ENCODE measurements around the gene ABCA4. TPM values are rescaled to one million over a fixed set of nuclear protein-coding genes. Genes with fewer than 3 reads are reported as not detected.

The ABCA4 gene
- total RNA-seq, 1 experiment from 2014 or later: 0.11 TPM

DNA sequence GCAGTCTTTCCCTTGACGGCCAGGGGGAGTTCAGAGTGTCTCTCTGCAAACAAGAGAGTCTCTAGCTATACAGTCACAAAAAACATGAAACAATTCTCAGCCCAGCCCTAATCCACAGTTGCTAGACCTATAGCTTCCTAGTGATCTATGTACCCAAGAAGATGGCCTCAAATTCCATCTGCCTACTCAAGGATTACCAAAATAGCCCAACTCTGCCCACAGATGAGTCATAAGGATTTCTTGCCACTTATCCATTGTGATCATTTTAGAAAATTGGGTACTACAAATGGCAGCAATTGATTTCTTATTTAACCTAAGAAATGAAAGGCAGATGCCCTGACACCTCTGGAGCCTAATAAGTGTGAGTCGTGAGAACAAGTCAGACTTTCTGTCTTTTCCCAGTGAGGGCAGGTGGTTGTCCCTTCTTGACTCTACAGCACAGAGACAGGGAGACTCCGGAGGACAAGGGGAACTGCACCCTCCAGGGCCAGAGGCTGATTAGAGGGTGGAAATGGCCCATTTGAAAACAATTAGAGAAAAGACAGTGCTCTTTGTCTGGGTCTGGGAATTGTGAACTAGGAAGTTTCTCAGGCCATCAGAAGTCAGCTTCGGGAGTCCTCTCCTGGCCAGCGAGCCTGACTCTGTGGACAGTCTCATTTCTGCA, 65.4 kb downstream of the ABCA4 start:
- Histone ChIP-seq H3K4me1 (replicated peaks) (peaks cover 12% of the 10 kb centered on the region), H3K9me3 (replicated peaks) (no peaks in the 10 kb centered on the region), H3K4me3 (no peak overlapping the region), H3K27ac (no peak overlapping the region), H3K36me3 (no peaks in the 10 kb centered on the region), H3K27me3 (replicated peaks) (no peaks in the 10 kb centered on the region)
- DNase-seq (ENCODE audit: low read depth in 1 of 2, low spot score in 2 of 2): no peak

DNA sequence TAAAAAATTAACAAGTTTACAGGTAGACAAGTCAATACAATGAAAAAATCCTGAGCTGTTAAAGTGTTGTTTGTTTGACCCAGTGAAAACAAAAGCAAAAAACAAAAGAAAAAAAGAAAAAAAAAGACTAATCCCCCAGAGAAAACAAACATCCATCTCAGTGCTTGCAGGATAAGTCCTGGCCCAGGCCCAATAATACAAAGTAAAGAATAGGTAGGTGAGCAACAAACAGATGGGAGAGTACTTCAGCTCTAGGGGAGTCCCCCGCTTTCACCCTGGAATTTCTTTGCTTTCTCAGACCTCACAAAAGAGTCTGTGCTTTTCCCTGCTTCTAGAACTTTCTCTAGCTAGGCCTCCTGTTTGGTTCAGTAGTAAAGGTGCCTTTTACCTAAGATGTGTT, 70.3 kb downstream of the ABCA4 start:
- Histone ChIP-seq H3K9me3 (replicated peaks) (no peaks in the 10 kb centered on the region), H3K4me3 (no peak overlapping the region), H3K27ac (no peak overlapping the region), H3K27me3 (replicated peaks) (no peaks in the 10 kb centered on the region), H3K36me3 (0 out of 2 replicates have a peak, but pooled peaks cover 2% of the 10 kb centered on the region), H3K4me1 (replicated peaks) (peaks cover 40% of the 10 kb centered on the region)
- DNase-seq (ENCODE audit: low read depth in 1 of 2, low spot score in 2 of 2): no peak

DNA sequence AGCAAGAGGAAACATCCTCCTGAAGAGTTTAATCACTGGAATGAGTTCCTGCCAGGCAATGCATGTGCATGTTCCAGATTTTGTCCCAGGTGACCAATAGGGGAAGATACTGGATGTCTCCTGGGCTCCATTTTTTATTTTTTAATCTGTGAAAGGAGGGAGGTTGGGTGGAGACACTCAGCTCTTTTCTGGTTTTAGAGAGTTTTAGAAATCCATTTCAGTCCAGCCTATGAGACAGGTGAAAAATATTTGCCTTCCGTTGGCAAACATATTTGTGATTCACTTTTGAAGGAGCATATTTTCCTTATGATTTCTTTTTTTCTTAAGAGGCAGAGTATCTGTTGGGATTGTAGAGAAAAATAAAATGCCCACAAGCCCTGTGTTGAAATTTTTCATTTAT, 70.7 kb downstream of the ABCA4 start:
- Histone ChIP-seq H3K9me3 (replicated peaks) (no peaks in the 10 kb centered on the region), H3K27ac (no peak overlapping the region), H3K36me3 (0 out of 2 replicates have a peak, but pooled peaks cover 2% of the 10 kb centered on the region), H3K4me3 (no peak overlapping the region), H3K27me3 (replicated peaks) (no peaks in the 10 kb centered on the region), H3K4me1 (replicated peaks) (peaks cover 40% of the 10 kb centered on the region)
- DNase-seq (ENCODE audit: low read depth in 1 of 2, low spot score in 2 of 2): no peak

DNA sequence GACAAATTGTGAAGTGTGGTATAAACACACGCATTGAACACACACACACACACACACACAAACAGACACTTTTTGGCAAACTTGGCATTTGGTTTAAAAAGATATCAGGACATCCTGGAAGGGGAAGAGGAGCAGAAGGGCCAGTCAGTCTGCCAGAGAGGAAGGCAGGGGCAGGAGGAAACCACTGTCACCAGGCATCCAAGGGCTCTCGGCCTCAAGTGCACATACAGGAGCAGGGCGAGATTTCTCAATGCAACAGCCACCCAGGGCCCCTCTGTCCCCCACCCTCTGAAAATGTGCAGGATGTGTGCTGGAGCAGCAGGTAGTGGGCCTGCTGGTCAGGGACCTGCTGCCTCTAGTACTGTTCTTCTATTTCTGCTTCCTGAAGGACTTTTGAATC, 71.2 kb downstream of the ABCA4 start:
- Histone ChIP-seq H3K27me3 (replicated peaks) (no peaks in the 10 kb centered on the region), H3K36me3 (0 out of 2 replicates have a peak, but pooled peaks cover 2% of the 10 kb centered on the region), H3K4me1 (replicated peaks) (peaks cover 40% of the 10 kb centered on the region), H3K4me3 (no peak overlapping the region), H3K9me3 (replicated peaks) (no peaks in the 10 kb centered on the region), H3K27ac (no peak overlapping the region)
- no peak for DNase-seq (ENCODE audit: low read depth in 1 of 2, low spot score in 2 of 2)

DNA sequence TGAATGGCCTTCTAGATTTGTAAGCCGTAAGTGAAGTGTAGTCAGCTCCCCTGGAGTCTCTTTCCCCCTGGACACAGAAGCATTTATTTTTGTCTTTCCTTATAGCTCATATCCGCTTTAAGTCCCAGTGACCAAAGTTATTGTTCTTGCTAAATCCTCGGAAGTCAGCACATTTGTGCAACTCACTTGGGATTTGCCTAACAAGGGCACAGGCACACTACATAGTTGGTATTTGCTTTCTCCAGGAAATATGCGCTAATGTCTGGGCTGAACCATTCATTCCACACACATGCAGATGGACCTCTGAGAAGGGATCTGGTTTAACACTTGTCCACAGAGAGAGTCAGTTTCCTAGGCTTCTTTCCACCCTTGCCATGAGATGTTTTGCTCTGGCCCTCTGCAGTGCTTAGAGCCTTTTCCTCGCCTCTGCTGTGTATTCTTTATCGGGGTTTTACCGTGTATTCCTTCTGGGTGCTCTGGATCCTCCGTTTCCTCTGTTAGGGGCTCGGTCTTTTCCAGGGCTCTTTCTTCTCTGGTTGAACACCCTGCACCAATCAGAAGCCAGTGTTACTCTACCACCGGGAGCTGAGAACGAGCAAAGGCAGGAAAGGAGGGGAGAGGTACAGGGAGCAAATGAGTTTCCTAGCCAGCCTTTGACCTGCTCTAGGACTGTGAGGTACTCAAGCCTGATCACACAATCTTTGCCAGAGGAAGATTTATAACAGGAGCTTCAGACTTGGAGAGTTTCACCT, 72.4 kb downstream of the ABCA4 start:
- Histone ChIP-seq H3K27ac (peak overlapping the region; percentile 76), H3K4me1 (replicated peaks) (peaks cover 40% of the 10 kb centered on the region), H3K27me3 (replicated peaks) (no peaks in the 10 kb centered on the region), H3K36me3 (0 out of 2 replicates have a peak, but pooled peaks cover 2% of the 10 kb centered on the region), H3K9me3 (replicated peaks) (no peaks in the 10 kb centered on the region), H3K4me3 (no peak overlapping the region)
- peak; percentile 62 to 71 for DNase-seq (ENCODE audit: low read depth in 1 of 2, low spot score in 2 of 2)

DNA sequence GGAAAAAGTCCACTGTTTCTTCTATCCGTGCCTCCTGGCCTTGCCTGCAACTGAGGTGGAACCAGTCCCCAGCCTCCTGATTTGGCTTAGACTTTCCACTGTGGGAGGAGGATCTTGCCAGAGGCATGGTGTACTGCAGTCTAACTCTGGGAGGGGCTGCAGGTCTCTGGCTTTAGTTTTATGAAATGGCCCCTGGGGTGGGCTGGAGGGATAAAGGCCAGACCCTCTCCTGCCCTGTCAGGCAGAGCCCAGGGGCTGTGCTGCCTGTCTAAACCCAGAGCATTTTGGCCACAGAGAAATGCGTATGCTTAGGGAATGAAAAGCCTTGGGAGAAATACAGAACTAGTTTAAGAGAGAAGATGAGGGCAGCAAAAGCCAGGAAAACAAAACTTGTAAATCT, 73.0 kb downstream of the ABCA4 start:
- Histone ChIP-seq H3K4me1 (replicated peaks) (peaks cover 40% of the 10 kb centered on the region), H3K27ac (peak overlapping the region; percentile 76), H3K4me3 (no peak overlapping the region), H3K27me3 (replicated peaks) (no peaks in the 10 kb centered on the region), H3K9me3 (replicated peaks) (no peaks in the 10 kb centered on the region), H3K36me3 (0 out of 2 replicates have a peak, but pooled peaks cover 2% of the 10 kb centered on the region)
- no peak for DNase-seq (ENCODE audit: low read depth in 1 of 2, low spot score in 2 of 2)

DNA sequence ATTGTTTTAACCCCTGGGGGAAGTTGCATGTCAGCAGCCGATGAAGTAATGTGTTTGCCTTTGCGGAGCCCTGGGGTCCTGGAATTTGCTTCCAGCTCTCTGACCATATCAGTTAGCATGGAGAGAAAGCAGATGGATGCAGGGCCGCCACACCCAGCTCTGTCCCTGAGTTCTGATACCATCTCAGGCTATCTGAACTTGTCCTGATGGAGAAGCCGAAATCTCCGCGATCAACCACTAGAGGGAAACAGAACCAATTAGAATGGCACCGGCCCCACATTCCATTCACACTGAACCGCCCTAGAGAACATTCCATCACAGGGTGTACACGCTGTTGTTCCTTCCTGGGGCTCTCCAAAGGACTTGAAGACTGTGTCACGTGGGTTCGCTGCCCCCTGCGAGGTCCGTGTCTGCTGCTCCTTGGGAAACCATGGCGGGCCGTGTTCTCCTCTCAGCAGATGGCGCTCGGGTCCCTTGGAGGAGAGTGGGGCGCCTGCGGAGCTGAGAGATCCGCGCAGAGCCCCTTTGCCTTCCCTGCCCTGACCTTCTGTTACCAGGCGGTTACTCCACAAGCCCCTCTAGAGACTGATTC, 75.4 kb downstream of the ABCA4 start:
- H3K4me1 ChIP-seq (replicated peaks): peaks cover 37% of the 10 kb centered on the region
- H3K4me3 ChIP-seq: no peak overlapping the region
- H3K36me3 ChIP-seq: 0 out of 2 replicates have a peak, but pooled peaks cover 2% of the 10 kb centered on the region
- no peaks in the 10 kb centered on the region for H3K9me3 ChIP-seq (replicated peaks)
- H3K27me3 ChIP-seq (replicated peaks): no peaks in the 10 kb centered on the region
- peak; percentile 75 to 91 for DNase-seq (ENCODE audit: low read depth in 1 of 2, low spot score in 2 of 2)
- peak overlapping the region; percentile 79 for H3K27ac ChIP-seq

DNA sequence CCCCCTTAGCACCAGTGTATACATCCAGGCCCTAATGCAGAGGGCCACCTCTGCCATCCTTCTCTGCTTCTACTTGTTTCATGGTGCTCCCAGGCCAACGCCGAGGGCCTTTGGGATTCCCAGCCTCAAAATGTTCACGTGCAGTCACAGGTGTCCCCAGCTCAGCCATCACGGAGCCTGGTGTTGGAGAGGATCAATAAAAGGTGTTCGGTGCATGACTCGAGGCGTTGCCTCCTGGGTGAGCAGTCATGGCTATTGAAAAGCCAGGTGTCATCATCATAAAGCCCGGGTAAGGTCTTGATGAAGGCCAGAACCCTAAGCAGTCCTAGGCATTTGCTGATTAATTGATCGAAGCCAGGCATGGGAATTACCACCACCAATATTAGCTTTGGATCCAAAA, 76.1 kb downstream of the ABCA4 start:
- no peak overlapping the region for H3K4me3 ChIP-seq
- H3K27me3 ChIP-seq (replicated peaks): no peaks in the 10 kb centered on the region
- peaks cover 38% of the 10 kb centered on the region for H3K4me1 ChIP-seq (replicated peaks)
- H3K27ac ChIP-seq: no peak overlapping the region
- H3K9me3 ChIP-seq (replicated peaks): no peaks in the 10 kb centered on the region
- H3K36me3 ChIP-seq: 0 out of 2 replicates have a peak, but pooled peaks cover 2% of the 10 kb centered on the region
- no peak for DNase-seq (ENCODE audit: low read depth in 1 of 2, low spot score in 2 of 2)

DNA sequence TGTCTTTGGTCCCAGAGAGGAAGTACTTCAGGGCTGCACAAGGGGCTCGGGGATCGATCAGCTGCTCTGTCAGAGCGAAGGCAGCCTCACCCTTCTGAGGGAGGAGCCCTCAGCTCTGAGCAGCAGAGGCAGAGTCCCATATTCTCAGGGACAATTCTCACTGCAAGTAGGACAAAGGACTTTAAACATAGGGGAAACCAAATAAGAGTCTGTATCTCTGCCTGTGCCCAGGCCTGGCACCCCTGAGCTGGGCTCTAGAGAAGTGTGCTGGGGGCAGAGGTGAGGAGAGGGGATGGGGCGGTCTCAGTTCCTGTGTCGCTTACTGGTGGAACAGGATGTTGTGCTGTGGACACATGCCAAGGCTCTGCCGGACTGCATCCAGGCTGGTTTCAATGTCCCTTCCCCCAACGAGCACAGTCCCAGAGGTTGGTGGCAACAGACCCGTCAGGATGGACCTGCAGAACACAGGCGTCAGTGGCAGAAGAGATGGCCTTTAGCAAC, 76.6 kb downstream of the ABCA4 start:
- no peaks in the 10 kb centered on the region for H3K27me3 ChIP-seq (replicated peaks)
- H3K4me3 ChIP-seq: no peak overlapping the region
- no peak for DNase-seq (ENCODE audit: low read depth in 1 of 2, low spot score in 2 of 2)
- 0 out of 2 replicates have a peak, but pooled peaks cover 2% of the 10 kb centered on the region for H3K36me3 ChIP-seq
- H3K9me3 ChIP-seq (replicated peaks): no peaks in the 10 kb centered on the region
- no peak overlapping the region for H3K27ac ChIP-seq
- peaks cover 39% of the 10 kb centered on the region for H3K4me1 ChIP-seq (replicated peaks)

DNA sequence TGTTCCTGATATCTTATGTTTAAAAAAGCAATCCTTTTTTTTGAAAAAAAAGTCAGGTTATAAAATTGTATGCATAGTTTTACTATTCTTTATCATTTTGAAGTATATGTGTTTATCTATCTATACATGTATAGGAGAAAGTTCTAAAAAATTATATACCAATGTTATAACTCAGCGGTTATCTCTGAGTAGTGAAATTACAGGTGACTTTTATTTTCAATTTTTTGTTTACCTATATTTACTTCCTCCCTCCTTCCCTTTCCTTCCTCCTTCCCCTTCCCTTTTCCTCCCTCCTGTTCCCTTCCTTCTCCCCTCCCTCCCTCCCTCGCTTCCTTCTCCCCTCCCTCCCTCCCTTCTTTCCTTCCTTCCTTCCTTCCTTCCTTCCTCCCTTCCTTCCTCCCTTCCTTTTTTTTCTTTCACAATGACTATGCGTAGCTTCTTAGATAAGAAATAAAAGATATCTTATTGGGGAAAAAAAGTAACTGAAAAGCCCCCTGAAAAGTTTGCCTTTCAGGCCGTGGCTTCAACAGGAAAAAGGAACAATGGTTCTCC, 77.1 kb downstream of the ABCA4 start:
- DNase-seq (ENCODE audit: low read depth in 1 of 2, low spot score in 2 of 2): no peak
- Histone ChIP-seq H3K27me3 (replicated peaks) (no peaks in the 10 kb centered on the region), H3K27ac (no peak overlapping the region), H3K4me1 (replicated peaks) (peaks cover 41% of the 10 kb centered on the region), H3K36me3 (0 out of 2 replicates have a peak, but pooled peaks cover 2% of the 10 kb centered on the region), H3K4me3 (no peak overlapping the region), H3K9me3 (replicated peaks) (no peaks in the 10 kb centered on the region)

DNA sequence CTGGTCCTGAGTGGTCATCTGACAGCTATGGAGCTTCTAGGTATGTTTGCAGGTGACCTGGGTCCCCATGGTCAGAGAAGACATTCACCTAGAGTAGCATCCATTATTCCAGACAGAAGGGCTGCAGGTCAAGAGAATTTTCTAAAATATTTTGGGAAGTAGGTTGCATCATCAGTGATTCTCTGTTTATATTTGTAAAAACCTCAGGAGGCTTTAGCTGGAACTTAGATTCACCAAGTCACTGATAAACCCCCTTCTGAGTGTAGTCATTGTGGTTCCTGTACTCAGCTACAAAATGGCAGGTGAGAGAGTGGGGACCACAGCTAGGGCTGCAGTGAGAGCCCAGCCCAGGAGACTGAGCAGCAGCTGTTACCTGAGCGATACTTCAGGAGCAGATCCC, 78.6 kb downstream of the ABCA4 start:
- Histone ChIP-seq H3K27ac (no peak overlapping the region), H3K27me3 (replicated peaks) (no peaks in the 10 kb centered on the region), H3K4me1 (replicated peaks) (peaks cover 41% of the 10 kb centered on the region), H3K4me3 (no peak overlapping the region), H3K36me3 (0 out of 2 replicates have a peak, but pooled peaks cover 2% of the 10 kb centered on the region), H3K9me3 (replicated peaks) (no peaks in the 10 kb centered on the region)
- no peak for DNase-seq (ENCODE audit: low read depth in 1 of 2, low spot score in 2 of 2)

DNA sequence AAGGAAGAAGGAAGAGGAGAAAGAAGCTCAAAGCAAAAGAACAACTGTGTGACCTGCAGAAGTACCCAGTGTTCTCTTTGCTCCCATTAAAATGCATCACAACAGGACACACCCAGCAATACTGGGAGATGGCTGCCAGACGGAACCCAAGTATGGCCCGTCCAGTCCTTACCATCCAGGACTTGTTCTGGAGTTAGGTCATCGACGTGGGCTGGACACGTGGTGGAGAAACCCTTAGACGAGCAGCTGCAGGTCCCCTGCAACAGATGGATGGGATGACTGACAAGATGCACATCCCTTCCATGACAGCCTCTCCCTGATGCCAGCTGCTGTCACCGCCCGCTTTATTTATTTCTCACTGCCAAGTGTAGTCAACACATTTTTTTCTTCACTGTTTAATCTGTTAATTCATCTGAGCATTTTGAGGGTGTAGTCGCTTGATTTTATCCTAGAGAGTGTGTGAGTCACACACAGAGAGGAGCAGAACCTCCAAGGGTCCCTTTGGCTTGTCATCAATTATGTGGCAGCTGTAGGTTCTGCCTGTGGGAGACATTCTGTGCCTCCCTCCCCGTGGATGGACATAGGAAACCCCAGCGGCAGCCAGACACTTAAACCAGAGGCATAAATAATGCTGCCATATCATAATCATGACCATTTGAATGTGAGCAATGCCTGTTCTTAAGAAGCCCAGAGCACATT, 80.9 kb downstream of the ABCA4 start:
- Histone ChIP-seq H3K27ac (no peak overlapping the region), H3K4me3 (no peak overlapping the region), H3K36me3 (no peaks in the 10 kb centered on the region), H3K27me3 (replicated peaks) (no peaks in the 10 kb centered on the region), H3K9me3 (replicated peaks) (no peaks in the 10 kb centered on the region), H3K4me1 (replicated peaks) (peaks cover 46% of the 10 kb centered on the region)
- no peak for DNase-seq (ENCODE audit: low read depth in 1 of 2, low spot score in 2 of 2)

DNA sequence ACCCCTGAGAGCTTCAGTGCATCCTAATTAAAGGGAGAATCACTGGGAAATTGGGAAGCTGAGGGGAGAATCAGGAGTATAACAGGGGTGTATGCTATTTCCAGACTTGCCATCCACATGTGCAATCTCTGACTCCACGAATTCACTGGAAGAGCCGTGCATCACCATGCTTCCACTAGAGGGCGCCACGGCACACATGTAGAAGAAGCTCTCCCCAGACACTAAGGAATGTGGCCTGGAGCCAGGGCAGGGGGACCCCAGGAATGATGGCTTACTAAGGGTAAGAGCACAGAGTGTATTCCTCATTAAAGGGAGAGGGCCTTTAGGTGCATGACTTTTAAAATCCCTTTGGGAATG, 81.5 kb downstream of the ABCA4 start:
- Histone ChIP-seq H3K27ac (no peak overlapping the region), H3K27me3 (replicated peaks) (no peaks in the 10 kb centered on the region), H3K4me1 (replicated peaks) (peaks cover 46% of the 10 kb centered on the region), H3K9me3 (replicated peaks) (no peaks in the 10 kb centered on the region), H3K36me3 (no peaks in the 10 kb centered on the region), H3K4me3 (no peak overlapping the region)
- DNase-seq (ENCODE audit: low read depth in 1 of 2, low spot score in 2 of 2): peak; percentile 72 to 82
